HUDEP-2 (cell line): ENCODE data around the gene PLEKHO2.

Experiments
- DNase-seq, 76 experiments: peaks; one replicate each; lab custom pipeline; 2025; ENCODE audit not compliant: unreplicated experiment in 76 of 76; lab: John Stamatoyannopoulos, UW

PLEKHO2 gene

DNA sequence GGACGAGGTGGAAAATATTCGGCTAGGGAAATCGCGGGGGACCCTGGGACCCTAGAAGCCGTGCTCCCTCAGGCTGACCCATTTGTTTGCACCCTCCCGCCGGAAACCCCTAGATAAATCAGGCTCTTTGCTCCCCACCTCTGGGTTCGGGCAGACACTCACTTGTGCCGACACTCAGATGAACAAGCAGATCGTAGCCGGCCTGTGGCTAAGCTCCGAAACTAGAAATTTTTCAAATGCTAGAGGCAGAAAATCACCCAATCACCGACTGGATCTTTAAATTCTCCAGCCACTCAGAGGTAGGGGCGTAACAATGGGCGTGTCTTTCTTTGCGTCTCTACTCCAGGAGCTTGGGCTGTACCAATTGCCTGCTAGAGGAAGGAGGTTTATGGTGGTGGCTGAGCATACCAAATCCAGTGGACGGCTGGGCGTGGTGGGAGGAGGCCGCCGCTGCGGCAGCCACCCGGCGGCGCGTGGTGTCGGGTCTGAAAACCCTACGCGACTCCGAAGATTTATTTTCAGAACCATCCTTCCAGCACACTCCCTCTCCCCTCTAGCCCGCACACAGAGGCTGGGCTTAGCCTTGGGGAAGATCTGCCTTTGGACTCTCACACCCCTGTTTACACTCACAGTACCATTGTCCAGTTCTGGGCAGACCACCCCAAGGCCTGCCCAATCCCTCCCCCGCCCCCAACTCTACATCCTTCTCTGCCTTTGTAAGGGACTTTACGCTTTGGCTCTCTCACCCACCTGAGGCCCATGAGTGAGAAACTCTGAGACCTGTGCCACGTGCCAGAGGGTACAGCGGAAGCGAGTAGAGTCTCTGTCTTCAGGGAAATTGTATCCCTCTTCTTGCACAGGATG is 16.1 kb upstream of the PLEKHO2 start, which contains the start of gene PIF1:
Gene PIF1 (minus strand): TSS at position 217 of the 864 bp plus-strand sequence. CDS start 1,312 bp downstream, outside the sequence.
- DNase-seq, result peak in 75 of 76 experiments; percentile 48 to 98 (median 92)

DNA sequence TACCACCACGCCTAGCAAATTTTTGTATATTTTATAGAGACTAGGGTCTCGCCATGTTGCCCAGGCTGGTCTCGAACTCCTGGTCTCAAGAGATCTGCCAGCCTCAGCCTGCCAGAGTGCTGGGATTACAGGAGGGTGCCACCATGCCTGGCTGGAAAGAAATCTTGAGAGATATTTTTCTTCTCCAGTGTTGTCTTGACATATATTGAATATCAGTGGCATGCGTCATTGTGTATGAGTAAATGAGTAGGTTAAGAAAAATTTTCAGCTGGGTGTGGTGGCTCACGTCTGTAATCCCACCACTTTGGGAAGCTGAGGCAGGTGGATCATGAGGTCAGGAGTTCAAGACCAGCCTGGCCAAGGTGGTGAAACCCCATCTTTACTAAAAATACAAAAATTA is 12.7 kb upstream of the PLEKHO2 start:
- no peak for DNase-seq

DNA sequence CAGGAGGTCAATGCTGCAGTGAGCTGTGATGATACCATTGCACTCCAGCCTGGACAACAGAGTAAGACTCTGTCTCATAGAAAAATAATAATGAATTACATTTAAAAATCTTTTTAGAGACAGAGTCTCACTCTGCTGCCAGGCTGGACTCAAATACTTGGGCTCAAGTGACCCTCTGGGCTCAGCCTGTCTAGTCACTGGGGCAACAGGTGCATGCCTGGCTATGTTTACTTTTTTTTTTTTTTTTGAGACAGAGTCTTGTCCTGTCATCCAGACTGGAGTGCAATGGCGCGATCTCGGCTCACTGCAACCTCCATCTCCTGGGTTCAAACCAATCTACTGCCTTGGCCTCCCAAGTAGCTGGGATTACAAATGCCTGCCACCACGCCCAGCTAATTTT is 8.0 kb upstream of the PLEKHO2 start:
- DNase-seq, result no peak

DNA sequence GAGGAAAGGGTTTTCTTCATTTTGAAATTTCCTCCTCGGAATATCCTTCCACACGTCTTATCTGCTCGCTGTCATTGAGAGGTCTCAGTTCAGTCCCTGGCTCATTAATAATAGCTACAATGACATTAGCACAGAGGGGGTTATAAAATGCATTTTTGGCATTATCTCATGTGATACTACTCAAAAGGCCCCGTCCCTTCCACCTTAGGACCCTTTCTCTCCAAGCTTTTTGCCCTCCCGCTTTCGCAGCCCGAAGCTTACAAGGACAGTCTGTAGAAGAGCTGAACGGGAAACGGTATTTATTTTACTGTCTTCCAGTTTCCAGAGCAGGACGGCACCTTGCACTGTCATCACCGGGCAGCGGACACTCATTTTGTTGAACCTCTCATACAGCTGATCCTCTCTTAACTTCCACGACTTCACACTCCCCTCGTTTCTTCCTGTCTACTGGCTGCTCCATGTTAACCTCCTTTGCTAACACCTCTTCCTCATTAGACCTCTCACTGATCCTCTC is 5.6 kb upstream of the PLEKHO2 start:
- no peak for DNase-seq

DNA sequence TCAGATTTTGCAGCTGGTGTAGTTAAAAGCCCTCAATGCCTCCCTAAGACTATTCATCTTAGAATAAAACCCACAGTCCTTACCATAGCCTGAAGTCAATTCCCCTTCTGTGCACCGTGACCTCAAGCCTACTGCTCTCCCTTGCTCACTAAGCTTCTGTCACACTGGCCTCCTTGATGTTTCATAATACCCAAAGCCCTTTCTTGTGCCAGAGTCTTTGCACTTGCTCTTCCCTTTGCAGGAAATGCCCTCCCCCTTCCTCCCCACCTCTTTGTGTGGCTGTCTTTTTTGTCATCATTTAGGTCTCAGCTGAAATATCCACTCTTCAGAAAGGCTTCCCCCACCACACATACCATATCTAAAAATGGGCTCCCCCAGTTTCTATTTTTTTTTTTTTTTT is 4.2 kb upstream of the PLEKHO2 start:
- DNase-seq, result no peak

DNA sequence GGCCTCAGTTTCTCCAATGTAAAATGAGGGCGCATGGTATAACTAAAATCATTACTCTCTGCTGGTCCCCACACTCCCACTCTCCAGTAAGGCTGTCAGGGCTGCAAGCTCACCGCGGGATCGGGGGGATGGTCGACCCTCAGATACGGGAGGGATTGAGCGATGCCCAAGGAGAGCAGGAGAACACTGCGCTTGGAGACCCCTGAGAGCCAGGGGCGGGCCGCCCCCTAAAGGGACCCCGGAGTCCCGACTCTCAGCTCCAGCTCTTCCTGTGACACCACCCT is 713 bp upstream of the PLEKHO2 start:
- no peak for DNase-seq

DNA sequence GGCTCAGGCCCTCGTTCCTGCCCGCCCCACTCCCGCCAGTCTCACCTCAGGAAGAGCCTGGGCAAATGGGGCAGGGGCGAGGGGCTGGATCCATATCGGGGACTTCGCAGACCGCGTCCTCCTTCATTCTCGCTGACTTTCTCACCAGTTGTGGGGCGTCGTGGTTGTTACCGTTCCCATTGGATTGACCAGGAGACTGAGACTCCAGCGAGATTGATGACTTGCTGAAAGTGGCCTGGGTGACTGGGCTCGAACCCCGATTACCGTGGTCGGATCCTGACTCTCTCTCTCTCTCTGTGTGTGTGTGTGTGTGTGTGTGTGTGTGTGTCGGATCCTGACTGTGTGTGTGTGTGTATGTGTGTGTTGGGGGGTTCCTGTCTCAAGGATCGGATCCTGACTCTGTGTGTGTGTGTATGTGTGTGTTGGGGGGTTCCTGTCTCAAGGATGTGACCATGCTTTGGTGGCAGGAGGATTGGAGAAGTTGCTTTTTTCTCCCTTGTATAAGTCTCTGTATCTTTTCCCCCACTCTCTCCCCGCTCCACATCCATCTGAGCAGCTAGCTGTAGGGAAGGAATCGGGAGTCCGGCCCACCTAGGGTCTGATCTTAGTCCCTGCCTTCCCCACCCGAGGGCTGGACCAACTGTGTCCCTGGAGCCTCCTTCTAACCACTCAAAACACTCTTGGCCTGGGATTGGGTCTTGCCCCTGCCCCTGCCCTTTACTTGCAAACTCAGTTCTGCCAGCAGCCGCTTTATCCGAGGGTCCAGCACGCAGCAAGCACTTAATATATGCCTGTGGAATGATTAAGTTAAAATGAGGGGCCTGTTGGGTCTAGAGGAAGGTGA is 603 bp downstream of the PLEKHO2 start:
- peak in 4 of 76 experiments; percentile 6 to 35 (median 10) for DNase-seq

DNA sequence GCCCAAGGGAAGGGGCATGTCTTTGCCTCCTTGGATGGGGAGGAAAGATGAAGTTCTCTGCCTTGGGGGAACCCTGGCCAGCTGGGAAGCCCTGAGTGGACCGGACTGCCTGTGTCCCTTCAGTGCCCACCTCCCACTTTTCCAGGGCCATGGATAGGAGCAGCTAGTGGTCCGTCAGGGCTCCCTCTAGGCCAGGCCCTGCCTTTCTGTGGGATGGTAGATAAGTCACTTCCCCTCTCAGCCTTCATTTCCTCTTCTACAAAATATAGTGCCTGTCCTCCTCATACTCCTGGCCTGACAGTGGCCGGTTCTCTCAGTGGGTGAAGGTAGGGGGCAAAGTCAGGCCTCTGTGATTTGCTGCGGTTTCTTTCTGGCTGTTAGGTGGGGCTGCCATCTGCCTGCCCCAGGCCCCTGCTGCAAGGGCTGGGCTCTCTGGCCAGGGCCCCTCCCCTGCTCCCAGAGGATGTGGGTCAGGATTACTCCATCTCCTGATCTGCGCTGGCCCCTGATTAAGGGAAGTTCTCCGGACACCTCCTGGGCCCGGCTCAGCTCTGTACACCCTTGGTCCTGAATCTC is 1.4 kb downstream of the PLEKHO2 start:
- peak in 18 of 76 experiments; percentile 3 to 34 (median 16) for DNase-seq

DNA sequence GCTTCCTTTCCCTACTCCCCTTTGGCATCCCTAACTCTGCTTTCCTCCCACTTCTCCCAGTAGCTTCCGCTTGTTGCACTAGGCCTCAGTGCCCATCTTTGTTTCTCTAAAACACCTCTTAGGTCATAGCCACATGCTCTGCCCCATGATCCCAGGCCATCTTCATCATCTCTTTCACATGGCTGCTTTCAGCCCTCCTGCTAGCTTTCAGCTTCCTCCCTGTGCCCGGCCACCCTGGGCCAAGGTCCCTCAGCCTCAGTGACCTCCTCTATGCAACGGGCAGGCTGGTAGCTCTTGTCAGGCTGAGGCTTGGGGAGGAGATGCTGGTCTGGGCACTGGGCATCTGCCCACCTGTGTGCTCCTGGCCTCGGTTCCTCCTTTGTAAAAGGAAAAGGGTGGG is 2.3 kb downstream of the PLEKHO2 start:
- no peak for DNase-seq

DNA sequence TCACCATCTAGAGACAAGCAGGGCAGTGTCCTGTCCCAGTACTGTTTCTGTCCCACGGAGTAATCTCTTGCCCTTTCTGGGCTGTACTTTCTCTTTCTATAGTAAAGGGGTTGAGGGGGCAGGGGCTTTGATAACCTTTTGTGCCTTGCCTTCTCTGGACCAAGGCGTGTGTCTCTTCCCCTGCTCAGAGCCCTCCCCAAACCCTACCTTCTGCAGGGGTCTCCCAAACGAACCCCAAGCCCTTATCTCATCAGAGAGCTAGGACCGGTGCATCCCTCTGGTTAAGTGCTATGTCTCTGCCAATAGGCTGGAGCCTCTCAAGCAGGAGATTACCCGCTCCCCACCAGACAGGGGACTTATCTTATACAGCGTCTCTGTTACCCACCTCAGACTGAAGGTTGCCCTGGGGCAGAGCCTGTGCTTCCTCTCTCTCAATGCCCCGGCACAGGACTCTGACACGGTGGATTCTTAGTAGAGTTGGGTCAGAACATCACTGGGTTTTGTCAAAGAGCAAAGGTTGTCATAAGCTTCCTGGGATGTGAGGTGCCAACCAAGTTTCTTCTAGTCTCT is 2.9 kb downstream of the PLEKHO2 start:
- DNase-seq, result peak in 26 of 76 experiments; percentile 6 to 42 (median 20)

DNA sequence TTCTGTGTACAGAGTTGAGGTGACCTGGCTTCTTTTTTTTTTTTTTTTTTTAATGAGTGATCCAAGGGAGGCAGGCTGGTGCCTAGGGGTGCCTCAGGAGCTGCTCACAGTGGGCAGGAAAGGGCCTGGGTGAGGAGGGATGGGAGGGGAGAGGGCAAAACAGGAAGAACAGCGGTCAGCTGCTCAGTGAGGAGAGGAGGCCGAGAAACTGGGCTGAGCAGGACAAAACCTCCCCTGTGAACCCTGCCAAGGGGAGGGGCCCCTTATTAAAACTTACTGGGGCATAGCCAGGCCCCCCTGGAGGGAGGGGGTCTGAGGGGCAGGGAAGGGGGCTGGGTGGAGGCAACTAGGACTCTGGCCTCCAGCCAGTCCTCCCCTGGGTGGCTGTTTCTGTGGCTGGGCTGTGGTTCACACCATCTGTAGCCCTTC is 3.5 kb downstream of the PLEKHO2 start:
- peak in 20 of 76 experiments; percentile 3 to 44 (median 14) for DNase-seq

DNA sequence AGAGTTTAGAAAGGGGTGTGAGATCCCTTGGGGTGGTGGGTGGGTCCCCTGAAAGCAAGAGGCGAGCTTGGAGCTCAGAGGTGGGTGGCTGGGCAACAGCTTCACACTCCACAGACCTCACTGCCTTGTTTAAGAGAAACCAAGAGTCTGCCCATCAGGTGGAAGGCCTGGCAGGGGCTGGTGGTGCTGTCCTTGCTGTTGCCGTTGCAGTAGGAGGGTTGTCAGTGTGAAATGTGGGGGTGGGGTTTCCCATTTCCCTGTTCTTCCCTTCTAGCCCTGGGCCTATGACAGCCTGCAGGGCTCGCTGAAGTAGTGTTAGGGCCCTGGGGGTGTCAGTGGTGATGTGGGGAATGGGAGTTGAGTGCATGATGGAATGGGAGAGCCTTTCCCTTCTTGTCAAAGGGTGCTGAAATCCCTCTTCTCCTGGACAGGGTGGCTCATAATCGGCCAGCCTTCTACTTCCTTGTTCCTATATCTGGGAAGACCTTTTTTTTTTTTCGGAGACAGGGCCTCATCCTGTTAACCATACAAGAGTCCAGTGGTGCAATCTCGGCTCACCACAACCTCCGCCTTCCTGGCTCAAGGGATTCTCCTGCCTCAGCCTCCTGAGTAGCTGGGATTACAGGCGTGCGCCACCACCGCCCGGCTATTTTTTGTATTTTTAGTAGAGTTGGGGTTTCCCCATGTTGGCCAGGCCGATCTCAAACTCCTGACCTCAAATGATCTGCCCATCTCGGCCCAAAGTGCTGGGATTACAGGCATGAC is 4.3 kb downstream of the PLEKHO2 start:
- no peak for DNase-seq

DNA sequence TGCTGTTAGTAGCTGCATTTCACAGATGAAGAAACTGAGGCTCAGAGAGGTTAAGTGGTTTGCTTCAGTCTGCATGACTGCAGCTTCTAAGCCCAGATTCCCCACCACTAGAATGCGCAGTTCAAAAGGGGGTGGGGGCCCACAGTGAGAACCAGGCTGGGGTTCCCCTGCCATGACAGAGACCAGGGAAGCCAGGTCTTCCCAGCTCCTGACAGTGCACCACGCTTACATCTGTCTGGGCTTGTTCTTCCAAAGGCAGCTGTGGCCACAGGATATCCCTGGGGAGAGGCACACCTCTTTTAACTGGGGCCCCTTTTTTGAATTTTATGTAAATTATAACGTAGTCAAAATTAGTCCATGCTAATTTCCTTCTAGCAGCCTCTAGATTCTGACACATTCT is 5.3 kb downstream of the PLEKHO2 start:
- DNase-seq, result no peak

DNA sequence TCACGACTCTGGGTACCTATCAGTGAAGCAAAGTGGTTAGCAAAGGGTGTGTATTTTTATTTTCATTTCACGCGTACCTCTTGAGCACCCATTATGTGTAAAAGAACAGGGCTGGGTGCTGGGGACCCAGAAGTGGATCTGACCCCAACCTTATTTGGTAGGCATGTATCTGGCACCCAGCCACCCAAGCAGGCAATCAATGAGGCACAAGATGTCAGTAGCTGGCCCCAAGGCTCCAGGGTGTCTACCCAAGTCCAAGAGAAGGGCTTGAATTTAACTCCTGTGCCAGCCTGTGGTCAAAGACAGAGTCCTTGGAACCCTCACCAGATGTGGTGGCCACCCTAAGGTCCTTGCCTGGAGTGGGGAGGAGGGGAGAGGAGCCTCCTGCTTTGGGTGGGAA is 5.7 kb downstream of the PLEKHO2 start:
- no peak for DNase-seq

DNA sequence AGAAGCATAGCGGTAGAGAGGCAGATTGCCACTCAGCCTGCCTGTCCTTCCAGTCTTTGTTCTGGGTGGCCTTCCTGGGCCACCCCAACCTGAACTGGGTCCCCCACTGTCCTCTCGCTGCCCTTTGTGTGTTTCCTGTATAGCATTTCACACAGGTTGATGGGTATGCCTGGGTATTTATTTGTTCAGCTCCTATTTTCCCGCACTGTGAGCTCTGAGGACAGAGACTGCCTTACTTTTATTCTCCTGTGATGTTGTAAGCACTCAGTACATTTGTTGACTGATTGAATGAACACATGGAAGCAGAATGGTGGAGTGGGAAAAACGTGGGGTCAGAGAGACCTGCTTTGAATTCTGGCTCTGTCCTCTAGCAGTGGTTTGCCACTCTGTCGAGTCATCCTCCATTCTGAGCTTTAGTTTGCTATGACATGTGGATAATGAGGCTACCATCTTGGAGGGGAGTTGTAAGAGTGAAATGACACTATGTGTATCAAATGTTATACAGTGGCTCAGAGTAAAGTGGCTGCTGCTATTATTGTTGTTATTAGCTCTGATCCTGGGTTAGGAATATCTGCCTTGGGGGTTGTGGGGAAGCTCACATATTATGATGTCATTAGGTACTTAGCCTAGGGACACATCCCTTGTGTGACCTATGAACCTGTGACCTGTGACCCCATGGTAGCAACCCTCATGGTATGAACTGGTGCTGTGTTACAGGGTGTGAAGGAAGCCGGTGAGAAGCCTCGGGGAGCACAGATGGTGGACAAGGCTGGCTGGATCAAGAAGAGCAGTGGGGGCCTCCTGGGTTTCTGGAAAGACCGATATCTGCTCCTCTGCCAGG is 6.4 kb downstream of the PLEKHO2 start:
- no peak for DNase-seq

DNA sequence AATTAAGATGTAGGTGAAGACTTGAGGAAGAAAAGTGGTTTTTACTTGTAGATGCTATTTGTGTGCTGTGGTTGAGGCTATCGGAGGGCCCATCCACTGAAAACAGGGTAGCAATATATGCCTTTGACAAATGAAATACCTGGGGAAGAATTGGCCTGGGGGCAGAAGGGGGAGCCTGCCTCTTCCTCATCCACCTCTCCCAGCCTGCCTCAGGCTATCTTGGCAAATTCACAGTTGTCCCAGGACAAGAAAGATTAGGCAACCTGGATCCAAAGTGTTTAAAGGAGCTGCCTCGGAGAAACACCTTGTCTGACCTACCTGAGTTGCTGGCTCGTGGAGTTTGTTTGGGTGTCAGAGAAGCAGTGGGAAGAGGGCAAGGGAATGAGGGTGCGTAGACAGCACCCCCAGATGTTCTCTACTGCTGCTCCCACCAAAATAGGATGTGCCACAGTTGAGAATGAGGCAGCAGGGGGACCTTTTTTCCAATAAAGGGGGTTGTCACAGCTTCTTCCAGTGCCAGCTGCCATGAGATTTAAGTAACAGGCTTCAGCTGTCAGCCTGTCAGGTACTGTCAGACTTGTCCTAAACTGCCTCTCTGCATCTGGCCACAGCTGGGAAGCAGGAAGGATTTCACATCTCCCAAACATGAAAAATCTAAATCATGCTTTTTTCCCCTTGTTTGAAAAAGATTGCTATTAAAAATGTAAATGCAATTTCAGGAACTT is 9.2 kb downstream of the PLEKHO2 start:
- no peak for DNase-seq

DNA sequence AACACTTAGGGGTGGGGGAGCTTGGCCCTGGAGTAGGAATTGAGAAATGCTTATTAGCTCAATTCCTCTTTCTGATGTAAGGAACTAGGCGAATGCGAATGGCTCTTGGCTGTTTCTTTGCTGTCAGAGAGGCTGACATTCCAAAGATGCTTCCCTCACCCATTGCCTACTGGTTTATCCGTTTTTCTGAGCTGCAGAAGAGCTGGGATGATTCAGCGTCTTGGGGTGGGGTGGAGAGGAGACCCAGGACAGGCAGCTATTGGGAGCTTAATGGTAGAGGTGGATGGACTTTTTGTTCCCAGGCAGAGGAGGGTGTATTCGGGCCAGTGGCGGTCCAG is 9.8 kb downstream of the PLEKHO2 start:
- DNase-seq, result no peak

DNA sequence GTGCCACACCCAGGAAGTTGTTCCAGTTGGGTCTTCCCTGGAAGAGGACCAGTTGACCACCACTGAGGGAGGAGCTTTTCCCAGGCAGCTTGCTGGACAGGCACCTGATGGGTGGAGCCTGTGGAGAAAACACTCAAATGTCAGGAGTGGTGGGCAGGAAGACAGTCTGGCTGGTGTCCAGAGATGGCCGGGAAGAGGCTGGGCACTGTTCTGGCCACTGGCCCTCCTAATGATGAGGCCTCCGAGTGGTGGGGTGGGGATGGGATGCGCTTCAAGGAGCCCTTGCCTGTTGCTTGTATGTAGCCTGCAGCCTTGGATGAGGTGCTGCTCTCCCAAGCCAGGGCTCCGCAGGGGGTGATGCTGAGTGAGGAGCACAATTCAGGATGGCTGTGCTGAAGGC is 12.3 kb downstream of the PLEKHO2 start:
- DNase-seq, result no peak

DNA sequence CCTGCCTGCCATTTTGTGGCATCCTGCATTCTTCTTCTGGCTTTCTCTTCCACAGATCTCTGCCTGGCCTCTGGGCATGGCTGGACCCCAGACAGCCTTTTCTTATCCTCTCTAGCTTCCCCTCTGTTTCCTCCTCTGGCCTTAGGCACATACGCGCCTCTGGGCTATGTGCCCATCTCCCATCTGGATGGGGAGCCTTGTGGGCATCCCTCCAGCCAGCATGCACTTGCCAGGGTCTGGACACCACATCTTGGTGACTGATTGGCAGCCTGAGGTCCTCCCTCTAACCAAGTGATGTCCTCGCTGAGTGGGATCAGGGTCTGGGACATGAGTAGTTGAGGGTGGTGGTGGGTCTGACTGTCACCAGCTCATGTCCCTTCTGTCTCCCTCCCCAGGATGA is 12.8 kb downstream of the PLEKHO2 start:
- DNase-seq, result no peak
